GM23338 (cell line): Measurements from ENCODE around the gene TNIP1. TPM values are rescaled to one million over a fixed set of nuclear protein-coding genes. Genes with fewer than 3 reads are reported as not detected.

Source experiments
- ATAC-seq: fragments of 200-7000 bp; cut with Tn5 transposase; 3 replicates; pipeline ENCODE4 v1.9.1; 2020
- DNase-seq: peaks from one replicate; pipeline ENCODE4 v3.0.0-alpha.2; 2015; ENCODE audit warnings: low spot score
- H2AFZ ChIP-seq: fragments of 200-600 bp; sonication (generic); 2 replicates; pipeline ENCODE4 v1.8.0; 2016; ENCODE audit warnings: antibody characterized with exemption, mild to moderate bottlenecking, moderate library complexity
- H3F3A ChIP-seq: fragments of 200-600 bp; sonication (generic); replicated peaks from 2 replicates; pipeline ENCODE4 v1.8.0; 2017; ENCODE audit warnings: antibody characterized with exemption, mixed run types, low read depth
- H3K27ac ChIP-seq: fragments of 200-600 bp; sonication (generic); 2 replicates; pipeline ENCODE4 v1.6.1; 2016; ENCODE audit warnings: low read depth
- H3K27me3 ChIP-seq: fragments of 200-600 bp; sonication (generic); 2 replicates; pipeline ENCODE4 v1.8.0; 2016; ENCODE audit warnings: mild to moderate bottlenecking, mixed run types, moderate library complexity; ENCODE audit not compliant: insufficient read depth
- H3K36me3 ChIP-seq: fragments of 200-600 bp; sonication (generic); 2 replicates; pipeline ENCODE4 v1.8.0; 2016; ENCODE audit warnings: mild to moderate bottlenecking; ENCODE audit not compliant: insufficient read depth
- H3K4me1 ChIP-seq: fragments of 200-600 bp; sonication (generic); 2 replicates; pipeline ENCODE4 v1.8.0; 2016; ENCODE audit warnings: mild to moderate bottlenecking, moderate library complexity; ENCODE audit not compliant: insufficient read depth
- H3K4me2 ChIP-seq: fragments of 200-600 bp; sonication (generic); 2 replicates; pipeline ENCODE4 v1.7.1; 2017; ENCODE audit warnings: mixed run types
- H3K4me3 ChIP-seq: fragments of 200-600 bp; sonication (generic); 2 replicates; pipeline ENCODE4 v1.6.1; 2016; ENCODE audit warnings: mixed run types
- H3K79me2 ChIP-seq: fragments of 200-600 bp; sonication (generic); replicated peaks from 2 replicates; pipeline ENCODE4 v1.8.0; 2017; ENCODE audit warnings: mild to moderate bottlenecking; ENCODE audit not compliant: insufficient read depth
- H3K9me2 ChIP-seq: fragments of 200-600 bp; sonication (generic); 2 replicates; pipeline ENCODE4 v1.8.0; 2017; ENCODE audit not compliant: insufficient read depth
- H4K20me1 ChIP-seq: fragments of 200-600 bp; sonication (generic); replicated peaks from 2 replicates; pipeline ENCODE4 v1.8.0; 2017; ENCODE audit warnings: mild to moderate bottlenecking; ENCODE audit not compliant: insufficient read depth
- H3K27ac Mint-ChIP-seq: 2 replicates; pipeline ENCODE4 v1.8.0; 2020; ENCODE audit warnings: inconsistent platforms, mild to moderate bottlenecking, moderate library complexity, mixed read lengths
- H3K27me3 Mint-ChIP-seq: 3 replicates; pipeline ENCODE4 v1.8.0; 2022; ENCODE audit warnings: low read depth, mild to moderate bottlenecking, moderate library complexity, mixed read lengths, inconsistent platforms; ENCODE audit not compliant: insufficient read depth, poor library complexity
- H3K36me3 Mint-ChIP-seq: 3 replicates; pipeline ENCODE4 v1.8.0; 2021; ENCODE audit warnings: low read depth, mild to moderate bottlenecking, inconsistent platforms, moderate library complexity, mixed read lengths
- H3K4me1 Mint-ChIP-seq: 3 replicates; pipeline ENCODE4 v1.8.0; 2020; ENCODE audit warnings: mild to moderate bottlenecking, inconsistent platforms, mixed read lengths
- H3K4me3 Mint-ChIP-seq: 3 replicates; pipeline ENCODE4 v1.8.0; 2021; ENCODE audit warnings: moderate library complexity, mild to moderate bottlenecking, inconsistent platforms, mixed read lengths
- H3K9me3 Mint-ChIP-seq: 3 replicates; pipeline ENCODE4 v1.8.0; 2020; ENCODE audit warnings: moderate library complexity, mild to moderate bottlenecking, inconsistent platforms, mixed read lengths
- CREB1 ChIP-seq: fragments of 250-450 bp; sonication (Bioruptor Pico); IDR thresholded peaks from 2 replicates; pipeline ENCODE4 v1.5.0; 2020; ENCODE audit warnings: low read depth, mild to moderate bottlenecking, moderate library complexity
- EZH2 ChIP-seq: fragments of 200-600 bp; sonication (generic); IDR thresholded peaks from one replicate; pipeline ENCODE4 v1.8.0; 2017; ENCODE audit warnings: antibody characterized with exemption, mild to moderate bottlenecking, low read depth; ENCODE audit not compliant: unreplicated experiment
- EZH2phosphoT487 ChIP-seq: fragments of 200-600 bp; sonication (generic); IDR thresholded peaks from one replicate; pipeline ENCODE4 v1.8.1; 2018; ENCODE audit warnings: antibody characterized with exemption; ENCODE audit not compliant: unreplicated experiment
- JUNB ChIP-seq: IDR thresholded peaks from one replicate; pipeline ENCODE4 v1.6.1; 2016; ENCODE audit warnings: antibody characterized with exemption; ENCODE audit not compliant: unreplicated experiment
- NANOG ChIP-seq: IDR thresholded peaks from 2 replicates; pipeline ENCODE4 v1.6.1; 2016; ENCODE audit warnings: antibody characterized with exemption, borderline replicate concordance
- POLR2AphosphoS5 ChIP-seq: IDR thresholded peaks from 2 replicates; pipeline ENCODE4 v1.6.1; 2016; ENCODE audit warnings: antibody characterized with exemption, low read depth
- STAT1 ChIP-seq: IDR thresholded peaks from one replicate; pipeline ENCODE4 v1.6.1; 2016; ENCODE audit warnings: antibody characterized with exemption; ENCODE audit not compliant: unreplicated experiment
- ZNF114 ChIP-seq: fragments of 250-450 bp; sonication (Bioruptor Pico); IDR thresholded peaks from 2 replicates; pipeline ENCODE4 v1.5.0; 2020; ENCODE audit warnings: mild to moderate bottlenecking, moderate library complexity
- ZNF331 ChIP-seq: fragments of 250-450 bp; sonication (Bioruptor Pico); IDR thresholded peaks from 2 replicates; pipeline ENCODE4 v1.5.0; 2020; ENCODE audit warnings: low read depth, mild to moderate bottlenecking, moderate library complexity
- polyA plus RNA-seq: library from polyadenylated mRNA; unstranded; fragments of >200 nt; fragmentation: Nextera tagmentation; extraction: Ambion mirVana; gene quantifications from 2 replicates; pipeline ENCODE4 v1.2.1, GENCODE V29; 2016
- total RNA-seq: library from RNA; depleted of rRNA; stranded (reverse); fragments of >200 nt; shearing (Covaris generic); gene quantifications from 2 replicates; pipeline ENCODE4 v1.2.3, GENCODE V29; 2014
- TF ChIP-seq, protein P1 (sequence below): IDR thresholded peaks from one replicate; pipeline ENCODE4 v1.6.1; 2018; ENCODE audit warnings: antibody characterized with exemption; ENCODE audit not compliant: unreplicated experiment
- TF ChIP-seq, protein P2 (sequence below), 2 experiments: fragments of 200-600 bp in 1 of 2; sonication (generic) in 1 of 2; conservative IDR thresholded peaks; 2 replicates each; pipeline versions ENCODE4 v1.5.1 to v1.6.1; 2016 to 2017; ENCODE audit warnings: antibody characterized with exemption in 2 of 2, low read depth in 2 of 2, mild to moderate bottlenecking in 2 of 2, moderate library complexity in 1 of 2
- TF ChIP-seq, protein P3 (sequence below): IDR thresholded peaks from 2 replicates; pipeline ENCODE4 v1.6.1; 2016; ENCODE audit warnings: antibody characterized with exemption
- TF ChIP-seq, protein P4 (sequence below): fragments of 250-450 bp; sonication (Bioruptor Pico); IDR thresholded peaks from 2 replicates; pipeline ENCODE4 v1.5.0; 2020; ENCODE audit warnings: mild to moderate bottlenecking, moderate library complexity

TNIP1 gene
- total and polyA plus RNA-seq, 2 experiments from 2014 or later: 10.3 to 29.6 TPM

DNA sequence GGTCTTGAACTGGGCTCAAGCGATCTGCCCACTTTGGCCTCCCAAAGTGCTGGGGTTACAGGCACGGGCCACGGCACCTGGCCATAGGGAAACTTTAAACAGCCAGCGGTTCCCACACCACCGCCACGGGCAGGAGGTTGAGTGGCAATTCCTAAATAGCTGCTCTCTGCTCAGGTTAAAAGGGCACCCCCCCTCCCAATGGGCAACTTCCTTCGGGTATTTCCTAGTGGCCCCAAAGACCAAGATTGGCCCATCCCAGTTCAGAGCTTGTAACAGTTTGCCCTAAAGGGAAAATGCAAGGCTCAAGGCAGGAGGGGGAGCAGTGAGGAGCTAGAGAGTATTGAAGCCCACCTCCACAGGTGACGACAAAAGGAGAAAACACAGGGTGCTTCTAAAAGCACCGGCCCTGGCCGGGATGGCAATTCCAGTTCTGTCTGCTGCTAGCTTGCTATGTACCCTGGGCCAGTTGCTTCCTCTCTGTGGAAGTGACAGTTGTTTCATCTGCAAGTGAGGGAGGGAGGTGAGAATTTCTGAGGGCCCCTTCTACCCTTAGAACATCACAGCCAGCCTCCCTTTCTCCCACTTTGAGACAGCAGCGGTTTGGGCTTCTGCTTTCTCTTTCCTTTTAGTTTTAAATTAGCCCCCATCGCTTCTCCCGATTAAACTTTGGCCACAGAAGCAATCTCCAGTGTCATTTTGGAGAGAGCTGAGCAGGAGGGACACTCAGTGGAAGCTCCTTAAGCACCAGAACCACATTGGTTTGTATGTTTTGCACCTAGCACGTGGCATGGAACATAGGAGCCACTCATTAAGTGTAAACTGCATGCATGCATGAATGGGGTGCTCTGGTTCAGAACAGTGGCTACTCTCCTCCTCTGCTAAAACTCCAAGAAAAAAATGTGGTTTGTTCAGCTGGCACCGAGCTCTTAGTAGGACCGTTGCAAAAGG lies 17.3 kb upstream of the TNIP1 start:
- no peaks in the 10 kb centered on the region for H4K20me1 ChIP-seq
- no peak overlapping the region for H3K4me3 ChIP-seq
- Mint-ChIP-seq H3K27me3 (peaks cover 3% of the 10 kb centered on the region), H3K27ac (no peak overlapping the region), H3K36me3 (no peaks in the 10 kb centered on the region; the same call in 2 of the 3 replicates), H3K9me3 (no peaks in the 10 kb centered on the region; the same call in 2 of the 3 replicates), H3K4me3 (no peak overlapping the region), H3K4me1 (peaks cover 32% of the 10 kb centered on the region)
- no peak overlapping the region for H3K4me2 ChIP-seq
- no peak for TF ChIP-seq CREB1
- no peak for TF ChIP-seq ZNF114 (CRISPR knock-in tag)
- TF ChIP-seq EZH2: no peak
- no peak for TF ChIP-seq POLR2AphosphoS5
- no peak for TF ChIP-seq ZNF331 (CRISPR knock-in tag)
- TF ChIP-seq EZH2phosphoT487: no peak
- TF ChIP-seq, protein P1, sequence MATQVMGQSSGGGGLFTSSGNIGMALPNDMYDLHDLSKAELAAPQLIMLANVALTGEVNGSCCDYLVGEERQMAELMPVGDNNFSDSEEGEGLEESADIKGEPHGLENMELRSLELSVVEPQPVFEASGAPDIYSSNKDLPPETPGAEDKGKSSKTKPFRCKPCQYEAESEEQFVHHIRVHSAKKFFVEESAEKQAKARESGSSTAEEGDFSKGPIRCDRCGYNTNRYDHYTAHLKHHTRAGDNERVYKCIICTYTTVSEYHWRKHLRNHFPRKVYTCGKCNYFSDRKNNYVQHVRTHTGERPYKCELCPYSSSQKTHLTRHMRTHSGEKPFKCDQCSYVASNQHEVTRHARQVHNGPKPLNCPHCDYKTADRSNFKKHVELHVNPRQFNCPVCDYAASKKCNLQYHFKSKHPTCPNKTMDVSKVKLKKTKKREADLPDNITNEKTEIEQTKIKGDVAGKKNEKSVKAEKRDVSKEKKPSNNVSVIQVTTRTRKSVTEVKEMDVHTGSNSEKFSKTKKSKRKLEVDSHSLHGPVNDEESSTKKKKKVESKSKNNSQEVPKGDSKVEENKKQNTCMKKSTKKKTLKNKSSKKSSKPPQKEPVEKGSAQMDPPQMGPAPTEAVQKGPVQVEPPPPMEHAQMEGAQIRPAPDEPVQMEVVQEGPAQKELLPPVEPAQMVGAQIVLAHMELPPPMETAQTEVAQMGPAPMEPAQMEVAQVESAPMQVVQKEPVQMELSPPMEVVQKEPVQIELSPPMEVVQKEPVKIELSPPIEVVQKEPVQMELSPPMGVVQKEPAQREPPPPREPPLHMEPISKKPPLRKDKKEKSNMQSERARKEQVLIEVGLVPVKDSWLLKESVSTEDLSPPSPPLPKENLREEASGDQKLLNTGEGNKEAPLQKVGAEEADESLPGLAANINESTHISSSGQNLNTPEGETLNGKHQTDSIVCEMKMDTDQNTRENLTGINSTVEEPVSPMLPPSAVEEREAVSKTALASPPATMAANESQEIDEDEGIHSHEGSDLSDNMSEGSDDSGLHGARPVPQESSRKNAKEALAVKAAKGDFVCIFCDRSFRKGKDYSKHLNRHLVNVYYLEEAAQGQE: no peak
- no peak for TF ChIP-seq NANOG
- TF ChIP-seq STAT1: no peak
- TF ChIP-seq, protein P2, sequence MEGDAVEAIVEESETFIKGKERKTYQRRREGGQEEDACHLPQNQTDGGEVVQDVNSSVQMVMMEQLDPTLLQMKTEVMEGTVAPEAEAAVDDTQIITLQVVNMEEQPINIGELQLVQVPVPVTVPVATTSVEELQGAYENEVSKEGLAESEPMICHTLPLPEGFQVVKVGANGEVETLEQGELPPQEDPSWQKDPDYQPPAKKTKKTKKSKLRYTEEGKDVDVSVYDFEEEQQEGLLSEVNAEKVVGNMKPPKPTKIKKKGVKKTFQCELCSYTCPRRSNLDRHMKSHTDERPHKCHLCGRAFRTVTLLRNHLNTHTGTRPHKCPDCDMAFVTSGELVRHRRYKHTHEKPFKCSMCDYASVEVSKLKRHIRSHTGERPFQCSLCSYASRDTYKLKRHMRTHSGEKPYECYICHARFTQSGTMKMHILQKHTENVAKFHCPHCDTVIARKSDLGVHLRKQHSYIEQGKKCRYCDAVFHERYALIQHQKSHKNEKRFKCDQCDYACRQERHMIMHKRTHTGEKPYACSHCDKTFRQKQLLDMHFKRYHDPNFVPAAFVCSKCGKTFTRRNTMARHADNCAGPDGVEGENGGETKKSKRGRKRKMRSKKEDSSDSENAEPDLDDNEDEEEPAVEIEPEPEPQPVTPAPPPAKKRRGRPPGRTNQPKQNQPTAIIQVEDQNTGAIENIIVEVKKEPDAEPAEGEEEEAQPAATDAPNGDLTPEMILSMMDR (conservative IDR thresholded peaks at IDR 0.05; ENCODE audit: low read depth in 2 of 2): no peak
- no peak for TF ChIP-seq JUNB
- TF ChIP-seq, protein P3, sequence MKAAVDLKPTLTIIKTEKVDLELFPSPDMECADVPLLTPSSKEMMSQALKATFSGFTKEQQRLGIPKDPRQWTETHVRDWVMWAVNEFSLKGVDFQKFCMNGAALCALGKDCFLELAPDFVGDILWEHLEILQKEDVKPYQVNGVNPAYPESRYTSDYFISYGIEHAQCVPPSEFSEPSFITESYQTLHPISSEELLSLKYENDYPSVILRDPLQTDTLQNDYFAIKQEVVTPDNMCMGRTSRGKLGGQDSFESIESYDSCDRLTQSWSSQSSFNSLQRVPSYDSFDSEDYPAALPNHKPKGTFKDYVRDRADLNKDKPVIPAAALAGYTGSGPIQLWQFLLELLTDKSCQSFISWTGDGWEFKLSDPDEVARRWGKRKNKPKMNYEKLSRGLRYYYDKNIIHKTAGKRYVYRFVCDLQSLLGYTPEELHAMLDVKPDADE: no peak
- TF ChIP-seq, protein P4, sequence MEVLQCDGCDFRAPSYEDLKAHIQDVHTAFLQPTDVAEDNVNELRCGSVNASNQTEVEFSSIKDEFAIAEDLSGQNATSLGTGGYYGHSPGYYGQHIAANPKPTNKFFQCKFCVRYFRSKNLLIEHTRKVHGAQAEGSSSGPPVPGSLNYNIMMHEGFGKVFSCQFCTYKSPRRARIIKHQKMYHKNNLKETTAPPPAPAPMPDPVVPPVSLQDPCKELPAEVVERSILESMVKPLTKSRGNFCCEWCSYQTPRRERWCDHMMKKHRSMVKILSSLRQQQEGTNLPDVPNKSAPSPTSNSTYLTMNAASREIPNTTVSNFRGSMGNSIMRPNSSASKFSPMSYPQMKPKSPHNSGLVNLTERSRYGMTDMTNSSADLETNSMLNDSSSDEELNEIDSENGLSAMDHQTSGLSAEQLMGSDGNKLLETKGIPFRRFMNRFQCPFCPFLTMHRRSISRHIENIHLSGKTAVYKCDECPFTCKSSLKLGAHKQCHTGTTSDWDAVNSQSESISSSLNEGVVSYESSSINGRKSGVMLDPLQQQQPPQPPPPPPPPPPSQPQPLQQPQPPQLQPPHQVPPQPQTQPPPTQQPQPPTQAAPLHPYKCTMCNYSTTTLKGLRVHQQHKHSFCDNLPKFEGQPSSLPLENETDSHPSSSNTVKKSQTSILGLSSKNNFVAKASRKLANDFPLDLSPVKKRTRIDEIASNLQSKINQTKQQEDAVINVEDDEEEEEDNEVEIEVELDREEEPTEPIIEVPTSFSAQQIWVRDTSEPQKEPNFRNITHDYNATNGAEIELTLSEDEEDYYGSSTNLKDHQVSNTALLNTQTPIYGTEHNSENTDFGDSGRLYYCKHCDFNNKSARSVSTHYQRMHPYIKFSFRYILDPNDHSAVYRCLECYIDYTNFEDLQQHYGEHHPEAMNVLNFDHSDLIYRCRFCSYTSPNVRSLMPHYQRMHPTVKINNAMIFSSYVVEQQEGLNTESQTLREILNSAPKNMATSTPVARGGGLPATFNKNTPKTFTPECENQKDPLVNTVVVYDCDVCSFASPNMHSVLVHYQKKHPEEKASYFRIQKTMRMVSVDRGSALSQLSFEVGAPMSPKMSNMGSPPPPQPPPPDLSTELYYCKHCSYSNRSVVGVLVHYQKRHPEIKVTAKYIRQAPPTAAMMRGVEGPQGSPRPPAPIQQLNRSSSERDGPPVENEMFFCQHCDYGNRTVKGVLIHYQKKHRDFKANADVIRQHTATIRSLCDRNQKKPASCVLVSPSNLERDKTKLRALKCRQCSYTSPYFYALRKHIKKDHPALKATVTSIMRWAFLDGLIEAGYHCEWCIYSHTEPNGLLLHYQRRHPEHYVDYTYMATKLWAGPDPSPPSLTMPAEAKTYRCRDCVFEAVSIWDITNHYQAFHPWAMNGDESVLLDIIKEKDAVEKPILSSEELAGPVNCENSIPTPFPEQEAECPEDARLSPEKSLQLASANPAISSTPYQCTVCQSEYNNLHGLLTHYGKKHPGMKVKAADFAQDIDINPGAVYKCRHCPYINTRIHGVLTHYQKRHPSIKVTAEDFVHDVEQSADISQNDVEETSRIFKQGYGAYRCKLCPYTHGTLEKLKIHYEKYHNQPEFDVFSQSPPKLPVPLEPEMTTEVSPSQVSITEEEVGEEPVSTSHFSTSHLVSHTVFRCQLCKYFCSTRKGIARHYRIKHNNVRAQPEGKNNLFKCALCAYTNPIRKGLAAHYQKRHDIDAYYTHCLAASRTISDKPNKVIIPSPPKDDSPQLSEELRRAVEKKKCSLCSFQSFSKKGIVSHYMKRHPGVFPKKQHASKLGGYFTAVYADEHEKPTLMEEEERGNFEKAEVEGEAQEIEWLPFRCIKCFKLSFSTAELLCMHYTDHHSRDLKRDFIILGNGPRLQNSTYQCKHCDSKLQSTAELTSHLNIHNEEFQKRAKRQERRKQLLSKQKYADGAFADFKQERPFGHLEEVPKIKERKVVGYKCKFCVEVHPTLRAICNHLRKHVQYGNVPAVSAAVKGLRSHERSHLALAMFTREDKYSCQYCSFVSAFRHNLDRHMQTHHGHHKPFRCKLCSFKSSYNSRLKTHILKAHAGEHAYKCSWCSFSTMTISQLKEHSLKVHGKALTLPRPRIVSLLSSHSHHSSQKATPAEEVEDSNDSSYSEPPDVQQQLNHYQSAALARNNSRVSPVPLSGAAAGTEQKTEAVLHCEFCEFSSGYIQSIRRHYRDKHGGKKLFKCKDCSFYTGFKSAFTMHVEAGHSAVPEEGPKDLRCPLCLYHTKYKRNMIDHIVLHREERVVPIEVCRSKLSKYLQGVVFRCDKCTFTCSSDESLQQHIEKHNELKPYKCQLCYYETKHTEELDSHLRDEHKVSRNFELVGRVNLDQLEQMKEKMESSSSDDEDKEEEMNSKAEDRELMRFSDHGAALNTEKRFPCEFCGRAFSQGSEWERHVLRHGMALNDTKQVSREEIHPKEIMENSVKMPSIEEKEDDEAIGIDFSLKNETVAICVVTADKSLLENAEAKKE (CRISPR knock-in tag): no peak
- no peaks in the 10 kb centered on the region for H3K36me3 ChIP-seq
- ATAC-seq (no peak), DNase-seq (no peak)
- no peaks in the 10 kb centered on the region for H3K9me2 ChIP-seq
- no peaks in the 10 kb centered on the region for H3K27me3 ChIP-seq
- no peaks in the 10 kb centered on the region for H3K79me2 ChIP-seq
- no peaks in the 10 kb centered on the region for H3F3A ChIP-seq
- H3K27ac ChIP-seq: no peak overlapping the region
- 0 out of 2 replicates have a peak, but pooled peaks cover 6% of the 10 kb centered on the region for H3K4me1 ChIP-seq
- H2AFZ ChIP-seq: no peak overlapping the region
